SHP77 (cell line): ENCODE results near the gene CD22.

Source experiments
- DNase-seq, 2 experiments: peaks; one replicate each; lab custom pipeline; 2025; lab: John Stamatoyannopoulos, UW

CD22 gene

GRCh38 chr19:35314031-35314430 is 15.0 kb upstream of the CD22 start:
- DNase-seq, result no peak

GRCh38 chr19:35314858-35315470 is 14.0 kb upstream of the CD22 start:
- no peak for DNase-seq

- DNase-seq, result no peak
Measured at GRCh38 chr19:35315883-35316282, 13.1 kb upstream of the CD22 start.

- DNase-seq, result no peak
Measured at GRCh38 chr19:35316560-35316959, 12.4 kb upstream of the CD22 start.

- DNase-seq, result no peak
Measured at GRCh38 chr19:35317464-35318043, 11.4 kb upstream of the CD22 start.

- no peak for DNase-seq
Measured at GRCh38 chr19:35318679-35319448, 10.1 kb upstream of the CD22 start.

GRCh38 chr19:35320065-35320713 is 8.8 kb upstream of the CD22 start:
- no peak for DNase-seq

- DNase-seq, result no peak
Measured at GRCh38 chr19:35321291-35321690, 7.7 kb upstream of the CD22 start.

- DNase-seq, result no peak
Measured at GRCh38 chr19:35322014-35322413, 7.0 kb upstream of the CD22 start.

GRCh38 chr19:35327642-35328041 is 1.3 kb upstream of the CD22 start:
- DNase-seq, result no peak

- DNase-seq, result no peak
Measured at GRCh38 chr19:35329323-35329722, 336 bp downstream of the CD22 start.

GRCh38 chr19:35330475-35330874 is 1.5 kb downstream of the CD22 start:
- no peak for DNase-seq

GRCh38 chr19:35331551-35332214 is 2.7 kb downstream of the CD22 start:
- DNase-seq, result no peak

GRCh38 chr19:35332817-35333216 is 3.8 kb downstream of the CD22 start:
- no peak for DNase-seq

- DNase-seq, result no peak
Measured at GRCh38 chr19:35334144-35334753, 5.3 kb downstream of the CD22 start.

GRCh38 chr19:35336166-35336955 is 7.4 kb downstream of the CD22 start:
- DNase-seq, result no peak

GRCh38 chr19:35337097-35337983 is 8.4 kb downstream of the CD22 start:
- DNase-seq, result no peak

GRCh38 chr19:35337984-35338296 is 9.0 kb downstream of the CD22 start:
- DNase-seq, result no peak

- no peak for DNase-seq
Measured at GRCh38 chr19:35340431-35340830, 11.4 kb downstream of the CD22 start.

GRCh38 chr19:35341006-35341405 is 12.0 kb downstream of the CD22 start:
- DNase-seq, result no peak
